HTR-8/SVneo (cell line): ENCODE measurements around the gene MSI2.
"Not testable (repeated sequence)": the region's sequence is repeated elsewhere in the genome, so short reads cannot be mapped to it uniquely, and the experiment has no call there.

ENCODE experiments used
- DNase-seq: peaks from one replicate; pipeline ENCODE4 v3.0.0; 2011; ENCODE audit warnings: low spot score, mixed read lengths; ENCODE audit not compliant: insufficient read length
- FAIRE-seq: peaks from 2 replicates; lab custom pipeline; 2011; peaks lifted over from hg19 to GRCh38; lab: Jason Lieb, UNC

Gene MSI2

GRCh38 chr17:57286399-57287105, 30.2 kb downstream of the MSI2 start:
- DNase-seq (no peak), FAIRE-seq (no peak)

DNA sequence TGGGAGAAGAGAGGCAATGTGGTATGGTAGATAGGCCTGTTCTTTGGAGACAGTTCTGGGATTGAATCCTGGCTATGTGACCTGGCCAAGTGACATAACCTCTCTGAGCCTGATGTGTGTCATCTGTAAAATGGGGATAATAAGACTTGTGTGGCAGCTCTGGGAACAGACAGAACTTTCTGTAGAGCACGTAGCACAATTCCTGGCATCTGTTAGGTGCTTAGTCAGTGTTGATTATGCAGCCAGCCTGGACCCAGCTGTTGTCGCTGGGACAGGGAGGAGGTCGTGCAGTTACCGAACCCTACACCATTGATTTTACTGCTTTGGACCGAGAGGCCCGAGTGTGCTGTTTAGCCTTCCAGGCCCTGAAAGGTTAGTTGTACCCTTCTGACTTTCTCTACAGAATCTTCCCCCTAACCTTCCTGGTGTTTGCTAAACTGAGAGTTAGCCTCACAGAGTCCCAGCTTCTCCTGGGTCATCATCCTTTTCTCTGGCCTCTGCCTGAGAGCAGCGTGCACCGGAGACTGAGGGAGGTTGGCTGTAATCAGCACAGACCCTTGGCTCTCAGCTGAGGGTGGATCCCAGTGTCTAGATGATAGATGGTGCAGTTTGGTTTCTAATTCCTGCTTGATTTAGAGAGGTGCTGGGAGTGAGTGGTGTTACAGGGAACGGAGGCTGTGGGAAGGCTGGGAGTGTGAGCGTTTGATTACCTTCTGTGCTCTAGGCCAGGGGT, 31.9 kb downstream of the MSI2 start:
- DNase-seq (no peak), FAIRE-seq (peak; percentile 84)

GRCh38 chr17:57288773-57289121, 32.4 kb downstream of the MSI2 start:
- no peak for FAIRE-seq
- DNase-seq: no peak

DNA sequence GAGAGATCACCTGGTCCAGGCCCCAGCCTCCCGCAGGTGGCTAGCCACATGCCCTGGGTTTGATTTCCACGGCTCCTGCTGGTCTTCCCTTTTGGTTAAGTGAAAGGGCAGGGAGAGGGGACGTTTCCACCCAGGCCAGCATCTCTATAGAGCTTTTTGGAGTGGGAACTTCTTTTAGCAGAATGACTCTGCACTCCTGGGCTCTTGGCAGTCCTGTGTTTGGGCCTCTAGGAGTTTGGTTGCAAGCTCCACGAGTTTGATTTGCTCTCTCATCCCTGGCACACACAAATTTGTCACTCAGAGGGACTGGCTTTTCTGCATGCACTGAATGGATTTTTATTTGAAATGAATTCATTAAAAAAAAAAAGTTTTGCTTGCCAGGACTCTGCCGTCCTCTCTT, 32.8 kb downstream of the MSI2 start:
- no peak for DNase-seq
- FAIRE-seq: no peak

GRCh38 chr17:57289613-57290012, 33.3 kb downstream of the MSI2 start:
- FAIRE-seq (peak; percentile 52), DNase-seq (no peak)

GRCh38 chr17:57290981-57291380, 34.7 kb downstream of the MSI2 start:
- DNase-seq (no peak), FAIRE-seq (peak; percentile 63)

DNA sequence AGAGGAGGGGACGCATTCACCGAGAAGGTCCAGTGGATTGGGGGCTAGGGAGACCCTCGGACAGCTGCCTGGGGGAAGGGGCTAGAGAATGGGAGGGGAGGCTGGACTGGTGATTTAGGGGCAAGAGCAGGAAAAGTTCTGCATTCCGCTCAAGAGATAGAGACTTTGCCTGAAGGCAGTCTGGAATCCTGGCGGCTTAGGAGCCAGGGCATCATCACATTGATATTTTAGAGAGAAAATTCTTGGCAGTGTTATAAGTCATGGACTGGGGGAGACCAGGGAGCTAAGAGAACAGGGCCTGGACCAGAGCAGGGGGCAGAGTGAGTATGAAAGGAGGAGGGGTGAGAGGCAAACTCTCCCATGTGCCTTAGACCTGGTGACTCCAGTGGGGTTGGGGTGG, 35.8 kb downstream of the MSI2 start:
- FAIRE-seq: peak; percentile 73
- no peak for DNase-seq

- FAIRE-seq (peak; percentile 97), DNase-seq (peak; percentile 96)
These were observed 36.8 kb downstream of the MSI2 start for GRCh38 chr17:57293077-57293476.

GRCh38 chr17:57294101-57294500, 37.8 kb downstream of the MSI2 start:
- DNase-seq: no peak
- no peak for FAIRE-seq

- FAIRE-seq (peak; percentile 77), DNase-seq (peak; percentile 61)
These were observed 38.5 kb downstream of the MSI2 start for GRCh38 chr17:57294629-57295501.

DNA sequence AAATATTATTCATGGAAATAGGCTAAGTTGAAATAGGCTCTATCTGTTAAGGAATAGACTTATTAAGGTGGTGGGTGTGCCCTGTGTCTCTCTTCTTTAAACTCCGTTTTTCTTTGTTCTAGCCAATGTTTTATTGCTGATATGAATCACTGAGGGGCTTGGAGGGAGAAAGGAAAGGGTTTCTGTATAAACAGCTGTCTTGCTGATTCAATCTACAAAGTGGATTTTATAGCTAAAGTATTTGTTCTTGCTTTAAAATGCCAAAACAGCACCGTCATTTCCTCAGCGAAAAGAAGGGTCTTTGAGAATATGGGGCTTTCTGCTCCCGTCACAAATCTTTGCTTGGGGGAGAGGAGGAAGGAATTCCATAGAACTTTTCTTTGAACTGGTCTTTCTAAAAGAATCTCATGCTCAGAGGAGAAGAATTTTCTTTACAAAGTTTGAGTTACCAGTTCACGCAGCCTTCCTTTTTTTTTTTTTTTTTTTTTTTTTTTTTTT, 39.3 kb downstream of the MSI2 start:
- DNase-seq (peak; percentile 42), FAIRE-seq (no peak)

DNA sequence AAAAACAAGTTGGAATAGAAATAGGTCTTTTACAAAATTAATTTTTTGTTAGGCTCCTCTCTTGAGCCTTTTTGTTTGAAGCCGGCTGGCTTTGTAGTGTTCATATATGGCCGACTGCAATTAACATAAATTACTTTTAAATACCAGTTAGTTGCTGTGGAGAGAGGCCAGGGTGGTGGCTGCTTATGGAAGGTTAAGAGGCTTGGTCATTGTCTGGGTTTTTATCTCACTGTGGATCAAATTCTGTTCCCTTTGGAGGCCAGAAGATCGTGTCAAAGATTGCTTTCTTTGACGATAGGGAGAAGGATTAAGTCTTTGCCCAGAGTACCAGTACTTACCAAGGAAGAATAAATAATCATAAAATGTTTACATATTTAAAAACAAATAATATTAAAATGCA, 39.9 kb downstream of the MSI2 start:
- no peak for FAIRE-seq
- no peak for DNase-seq

- FAIRE-seq: no peak
- DNase-seq: no peak
These were observed 42.9 kb downstream of the MSI2 start for GRCh38 chr17:57299176-57299575.

DNA sequence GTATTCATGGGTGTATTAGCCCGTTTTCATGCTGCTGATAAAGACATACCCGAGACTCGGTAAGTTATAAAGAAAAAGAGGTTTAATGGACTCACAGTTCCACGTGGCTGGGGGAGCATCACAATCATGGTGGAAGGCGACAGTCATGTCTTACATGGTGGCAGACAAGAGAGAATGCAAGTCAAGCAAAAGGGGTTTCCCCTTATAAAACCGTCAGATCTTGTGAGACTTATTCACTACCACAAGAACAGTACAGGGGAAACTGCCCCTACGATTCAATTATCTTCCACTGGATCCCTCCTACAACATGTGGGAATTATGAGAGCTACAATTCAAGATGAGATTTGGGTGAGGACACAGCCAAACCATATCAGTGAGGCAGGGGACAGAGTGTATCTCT, 44.3 kb downstream of the MSI2 start:
- not testable (repeated sequence) for FAIRE-seq, DNase-seq

GRCh38 chr17:57302690-57303465, 46.6 kb downstream of the MSI2 start:
- peak; percentile 4 for FAIRE-seq

DNA sequence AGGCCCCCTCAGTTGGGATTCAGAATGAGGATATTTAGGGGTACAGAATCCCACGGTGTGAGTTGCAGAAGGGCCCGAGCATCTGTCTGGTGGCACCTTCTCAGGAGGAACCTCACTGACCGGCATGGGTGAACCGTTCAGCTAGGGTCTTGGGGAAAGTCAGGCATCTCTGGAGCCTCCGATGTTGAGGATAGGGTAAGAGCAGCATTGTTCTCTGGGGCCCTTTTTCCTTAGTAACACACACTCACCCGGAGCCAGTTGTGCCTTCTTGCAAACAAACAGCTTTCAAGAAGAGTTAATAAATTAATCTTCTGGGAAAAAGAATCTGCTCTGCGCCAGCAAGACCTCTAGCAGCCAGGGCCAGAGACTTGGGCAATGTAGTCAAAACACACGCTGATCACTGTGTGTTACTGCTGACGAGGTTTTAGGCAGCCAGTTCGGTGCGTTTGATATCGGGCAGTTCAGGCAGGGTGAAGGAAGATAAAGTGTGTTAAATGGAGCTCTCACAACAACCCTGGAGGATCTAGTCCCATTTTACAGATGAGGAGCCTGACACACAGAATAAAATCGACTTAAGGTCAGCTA, 48.9 kb downstream of the MSI2 start:
- DNase-seq: no peak
- FAIRE-seq: peak; percentile 28

More at GRCh38 chr17:57302690-57303465, 46.6 kb downstream of the MSI2 start:
- DNase-seq: no peak

- FAIRE-seq (peak; percentile 78), DNase-seq (peak; percentile 70)
These were observed 49.7 kb downstream of the MSI2 start for GRCh38 chr17:57305908-57306504.

GRCh38 chr17:57308543-57309186, 52.3 kb downstream of the MSI2 start:
- DNase-seq: no peak
- peak; percentile 26 for FAIRE-seq

DNA sequence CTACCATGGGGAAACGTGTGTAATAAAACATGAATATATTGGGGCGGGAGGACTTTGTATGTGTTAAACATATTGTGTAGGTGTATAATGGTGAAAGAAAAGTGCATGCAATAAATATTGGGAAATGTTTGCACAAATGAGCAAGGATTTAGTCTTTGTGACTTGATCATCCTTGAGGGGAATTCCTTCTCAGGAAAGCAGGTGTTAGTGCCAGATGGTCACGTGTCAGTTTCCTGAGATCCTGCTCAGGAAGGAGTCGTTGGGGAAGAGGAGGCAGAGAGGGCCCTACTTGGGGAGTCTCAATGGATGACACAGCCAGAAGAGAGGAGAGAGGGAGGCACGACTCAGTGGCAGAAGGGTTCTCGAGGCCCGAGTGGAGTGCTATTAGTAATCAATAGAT, 53.2 kb downstream of the MSI2 start:
- FAIRE-seq (no peak), DNase-seq (no peak)
